T-cell (primary cell): ENCODE measurements around the gene ADAP1. TPM values are rescaled to one million over a fixed set of nuclear protein-coding genes. Genes with fewer than 3 reads are reported as not detected.
"Not testable (repeated sequence)": the region's sequence is repeated elsewhere in the genome, so short reads cannot be mapped to it uniquely, and the experiment has no call there.

Source experiments
- ATAC-seq, 4 experiments: fragments of 200-7000 bp in 3 of 4; fragments of 150-1000 bp in 1 of 4; cut with Tn5 transposase; replicated peaks in 1 of 4; 1 replicate in 3 of 4; 2 replicates in 1 of 4; pipeline ENCODE4 v1.10.0; 2021; ENCODE audit warnings: moderate library complexity in 3 of 4, mild to moderate bottlenecking in 2 of 4, moderate number of reproducible peaks in 1 of 4
- CTCF ChIA-PET, 2 donors: fragments of 300-600 bp; sonication (Branson Sonifier 250); formaldehyde crosslinking; loops; one replicate each; lab custom pipeline; 2022; ENCODE audit warnings: antibody characterized with exemption in 2 of 2; lab: Charles Lee
- POLR2A ChIA-PET, 2 donors: fragments of 300-600 bp; sonication (Branson Sonifier 250); formaldehyde crosslinking; loops; one replicate each; lab custom pipeline; 2022; ENCODE audit warnings: antibody characterized with exemption in 2 of 2; lab: Charles Lee
- DNase-seq, 35 experiments: peaks; one replicate each; pipeline versions ENCODE4 v3.0.0 to v3.0.0-alpha.2; 2013 to 2023
- H3K27ac ChIP-seq: one replicate; pipeline ENCODE4 v1.5.1; 2013; ENCODE audit warnings: low read length
- H3K27me3 ChIP-seq, 2 experiments: replicated peaks in 1 of 2; 1 replicate in 1 of 2; 2 replicates in 1 of 2; pipeline versions ENCODE4 v1.6.1 to v1.7.0; 2013; ENCODE audit warnings: low read length in 1 of 2, mixed read lengths in 1 of 2; ENCODE audit not compliant: control insufficient read depth in 2 of 2, insufficient read depth in 2 of 2; ENCODE audit errors: extremely low read depth in 1 of 2
- H3K36me3 ChIP-seq, 2 donors: 1 replicate in 1 of 2; 2 replicates in 1 of 2; pipeline versions ENCODE4 v1.6.1 to v1.7.0; 2013; ENCODE audit warnings: low read length in 1 of 2; ENCODE audit not compliant: control insufficient read depth in 2 of 2, insufficient read depth in 1 of 2; ENCODE audit errors: extremely low read depth in 1 of 2
- H3K4me1 ChIP-seq, 2 experiments: 1 replicate in 1 of 2; 2 replicates in 1 of 2; pipeline versions ENCODE4 v1.6.1 to v1.7.0; 2013; ENCODE audit warnings: low read length in 2 of 2, mixed read lengths in 1 of 2; ENCODE audit not compliant: insufficient read depth in 2 of 2, control insufficient read depth in 1 of 2; ENCODE audit errors: extremely low read depth in 1 of 2
- H3K4me3 ChIP-seq, 2 donors: 1 replicate in 1 of 2; 2 replicates in 1 of 2; pipeline versions ENCODE4 v1.5.1 to v1.7.0; 2013; ENCODE audit warnings: mild to moderate bottlenecking in 2 of 2, low read length in 1 of 2, moderate library complexity in 1 of 2; ENCODE audit not compliant: control insufficient read depth in 1 of 2; ENCODE audit errors: extremely low read depth in 1 of 2
- H3K9me3 ChIP-seq: 2 replicates; pipeline ENCODE4 v1.7.0; 2013
- H3K27ac Mint-ChIP-seq, 2 donors: one replicate each; pipeline ENCODE4 v1.8.0; 2020 to 2021; ENCODE audit warnings: mild to moderate bottlenecking in 2 of 2, mixed read lengths in 2 of 2
- H3K27me3 Mint-ChIP-seq, 2 donors: one replicate each; pipeline ENCODE4 v1.8.0; 2021 to 2022; ENCODE audit warnings: mixed read lengths in 2 of 2
- H3K36me3 Mint-ChIP-seq: one replicate; pipeline ENCODE4 v1.8.0; 2021; ENCODE audit warnings: mixed read lengths
- H3K4me1 Mint-ChIP-seq, 3 donors: one replicate each; pipeline ENCODE4 v1.8.0; 2020 to 2022; ENCODE audit warnings: mixed read lengths in 3 of 3, mild to moderate bottlenecking in 1 of 3
- H3K4me3 Mint-ChIP-seq, 3 donors: one replicate each; pipeline ENCODE4 v1.8.0; 2020 to 2022; ENCODE audit warnings: mild to moderate bottlenecking in 3 of 3, mixed read lengths in 3 of 3, moderate library complexity in 3 of 3
- H3K9me3 Mint-ChIP-seq, 3 donors: one replicate each; pipeline ENCODE4 v1.8.0; 2020 to 2022; ENCODE audit warnings: mixed read lengths in 3 of 3
- WGBS: methylation state at CpG from one replicate; pipeline ENCODE4 v1.1.5; 2013; ENCODE audit warnings: missing lambda C conversion rate; ENCODE audit not compliant: insufficient coverage; 5-methylcytosine and 5-hydroxymethylcytosine counted together
- total RNA-seq, 35 experiments: library from RNA in 6 of 35; stranded (reverse) in 6 of 35; fragments of 120-200 nt in 1 of 35; gene quantifications; one replicate each; pipeline versions ENCODE4 v1.2.1 to v1.2.4 and lab custom pipeline; 2013 to 2026

Gene ADAP1
- total RNA-seq, 5 donors from 2014 or later (not counting 1 experiment from before 2014, with no cell fraction given): 10.6 to 26.9 (median 23.5) TPM

DNA sequence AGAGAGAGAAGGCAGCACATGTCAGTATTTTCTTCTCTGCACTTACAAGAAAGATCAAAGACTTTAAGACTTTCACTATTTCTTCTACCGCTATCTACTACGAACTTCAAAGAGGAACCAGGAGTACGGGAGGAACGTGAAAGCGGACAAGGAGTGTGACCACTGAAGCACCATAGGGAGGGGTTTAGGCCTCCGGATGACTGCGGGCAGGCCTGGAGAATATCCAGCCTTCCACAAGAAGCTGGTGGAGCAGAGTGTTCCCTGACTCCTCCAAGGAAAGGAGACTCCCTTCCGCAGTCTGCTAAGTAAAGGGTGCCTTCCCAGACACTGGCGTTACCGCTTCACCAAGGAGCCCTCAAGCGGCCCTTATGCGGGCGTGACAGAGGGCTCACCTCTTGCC is 6.5 kb upstream of the ADAP1 start:
- CTCF ChIA-PET: not testable (repeated sequence)
- POLR2A ChIA-PET: interaction anchor here in 1 of 2 donors (0.6 kb wide), 1 partner anchor 9 kb away, joined by 12 read pairs; no protein-coding TSS in a partner anchor

DNA sequence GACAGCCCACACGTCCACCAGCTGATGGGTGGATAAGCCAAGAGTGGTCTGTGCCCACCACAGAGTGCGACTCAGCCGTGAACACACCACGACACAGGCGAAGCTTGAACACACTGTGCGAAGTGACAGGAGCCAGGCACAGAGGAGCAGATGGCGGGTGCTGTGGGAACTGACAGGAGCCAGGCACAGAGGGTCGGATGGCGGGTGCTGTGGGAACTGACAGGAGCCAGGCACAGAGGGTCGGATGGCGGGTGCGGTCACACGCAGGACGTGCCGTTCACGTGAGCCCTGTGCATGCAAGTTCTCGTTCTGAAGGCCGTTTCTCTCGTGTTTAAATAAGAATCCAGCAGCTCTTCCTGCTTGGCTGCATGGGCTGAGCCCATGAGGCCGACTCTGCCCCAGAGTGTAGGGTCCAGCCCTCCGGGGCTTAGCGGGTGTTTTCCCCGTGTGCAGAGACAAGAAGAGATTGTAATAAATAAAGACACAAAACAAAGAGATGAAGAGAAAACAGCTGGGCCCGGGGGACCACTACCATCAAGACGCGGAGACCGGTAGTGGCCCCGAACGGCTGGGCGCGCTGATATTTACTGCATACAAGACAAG is 5.9 kb upstream of the ADAP1 start:
- Mint-ChIP-seq H3K9me3 (no peaks in the 10 kb centered on the region), H3K36me3 (no peaks in the 10 kb centered on the region), H3K4me3 (no peak overlapping the region), H3K27me3 (peaks cover 3% of the 10 kb centered on the region in 2 donors), H3K4me1 (peaks cover 6 to 23% (median 18%) of the 10 kb centered on the region in 3 donors), H3K27ac (no peak overlapping the region)
- CTCF ChIA-PET: no interaction called here
- Histone ChIP-seq H3K27ac (no peak overlapping the region), H3K36me3 (no peaks in the 10 kb centered on the region), H3K4me1 (peaks cover 4 to 26% of the 10 kb centered on the region in 2 experiments), H3K27me3 (peaks cover 0 to 46% of the 10 kb centered on the region in 2 experiments), H3K9me3 (no peaks in the 10 kb centered on the region), H3K4me3 (no peak overlapping the region)
- WGBS: 87% methylated on average over 31 of the region's 31 CpGs
- DNase-seq (no peak), ATAC-seq (no peak)
- POLR2A ChIA-PET: interaction anchor here in 1 of 2 donors (0.6 kb wide), 1 partner anchor 1380 kb away, joined by 9 read pairs; no protein-coding TSS in a partner anchor

More for the DNA sequence above, 6.5 kb upstream of the ADAP1 start:
- not testable (repeated sequence) for H3K27ac Mint-ChIP-seq, H3K36me3 ChIP-seq, H3K27me3 Mint-ChIP-seq, H3K4me3 ChIP-seq, H3K27ac ChIP-seq, H3K9me3 ChIP-seq, DNase-seq, H3K9me3 Mint-ChIP-seq, H3K36me3 Mint-ChIP-seq, H3K4me3 Mint-ChIP-seq, ATAC-seq
- Histone ChIP-seq H3K4me1 (peaks cover 4 to 30% of the 10 kb centered on the region in 2 experiments), H3K27me3 (peaks cover 0 to 44% of the 10 kb centered on the region in 2 experiments)
- 34% methylated on average over 5 of the region's 13 CpGs for WGBS
- H3K4me1 Mint-ChIP-seq: peaks cover 10 to 25% (median 22%) of the 10 kb centered on the region in 3 donors

GRCh38 chr7:959740-960139 is 5.3 kb upstream of the ADAP1 start:
- H3K27me3 ChIP-seq: peaks cover 0 to 50% of the 10 kb centered on the region in 2 experiments
- H3K9me3 Mint-ChIP-seq, H3K4me3 Mint-ChIP-seq, H3K27ac ChIP-seq, H3K27me3 Mint-ChIP-seq, ATAC-seq, DNase-seq, H3K4me3 ChIP-seq, H3K36me3 Mint-ChIP-seq, H3K9me3 ChIP-seq, CTCF ChIA-PET, H3K36me3 ChIP-seq, H3K27ac Mint-ChIP-seq: not testable (repeated sequence)
- H3K4me1 ChIP-seq: peaks cover 2 to 26% of the 10 kb centered on the region in 2 experiments
- peaks cover 6 to 20% (median 12%) of the 10 kb centered on the region in 3 donors for H3K4me1 Mint-ChIP-seq
- POLR2A ChIA-PET: interaction anchor here in 1 of 2 donors (0.6 kb wide), 2 partner anchors 10 to 1381 kb away, joined by 3 to 9 read pairs; no protein-coding TSS in a partner anchor
- 97% methylated on average over 9 of the region's 10 CpGs for WGBS

GRCh38 chr7:959271-959670 is 4.8 kb upstream of the ADAP1 start:
- ATAC-seq: no peak
- Histone ChIP-seq H3K27me3 (peaks cover 0 to 50% of the 10 kb centered on the region in 2 experiments), H3K36me3 (no peaks in the 10 kb centered on the region), H3K9me3 (no peaks in the 10 kb centered on the region), H3K4me1 (peaks cover 2 to 22% of the 10 kb centered on the region in 2 experiments), H3K4me3 (no peak overlapping the region), H3K27ac (no peak overlapping the region)
- POLR2A ChIA-PET: interaction anchor here in 1 of 2 donors (0.6 kb wide), 1 partner anchor 11 kb away, joined by 3 read pairs; no protein-coding TSS in a partner anchor
- 86% methylated on average over 12 of the region's 20 CpGs for WGBS
- Mint-ChIP-seq H3K4me1 (peaks cover 6 to 15% (median 9%) of the 10 kb centered on the region in 3 donors), H3K27ac (no peak overlapping the region), H3K9me3 (no peaks in the 10 kb centered on the region), H3K4me3 (no peak overlapping the region), H3K27me3 (peaks cover 3 to 6% of the 10 kb centered on the region in 2 donors), H3K36me3 (no peaks in the 10 kb centered on the region)
- DNase-seq: no peak
- CTCF ChIA-PET: no interaction called here

- no peak overlapping the region for H3K27ac Mint-ChIP-seq
- H3K4me1 Mint-ChIP-seq: peaks cover 2 to 12% (median 3%) of the 10 kb centered on the region in 3 donors
- H3K9me3 Mint-ChIP-seq: no peaks in the 10 kb centered on the region
- H3K4me3 Mint-ChIP-seq: no peak overlapping the region
- peaks cover 0 to 18% of the 10 kb centered on the region in 2 experiments for H3K4me1 ChIP-seq
- ATAC-seq: no peak
- H3K27me3 ChIP-seq: peaks cover 0 to 45% of the 10 kb centered on the region in 2 experiments
- H3K27me3 Mint-ChIP-seq: peaks cover 3 to 6% of the 10 kb centered on the region in 2 donors
- H3K36me3 Mint-ChIP-seq: no peaks in the 10 kb centered on the region
- no peaks in the 10 kb centered on the region for H3K36me3 ChIP-seq
- H3K27ac ChIP-seq: no peak overlapping the region
- 86% methylated on average over 17 of the region's 36 CpGs for WGBS
- DNase-seq: no peak
- ChIA-PET POLR2A (interaction anchor here in 1 of 2 donors (0.6 to 0.7 kb wide), 2 partner anchors 31 to 1593 kb away, joined by 3 read pairs; no protein-coding TSS in a partner anchor), CTCF (no interaction called here)
- no peaks in the 10 kb centered on the region for H3K9me3 ChIP-seq
- no peak overlapping the region for H3K4me3 ChIP-seq
These were observed 4.0 kb upstream of the ADAP1 start for GRCh38 chr7:958221-959200.
